ENCODE results near the gene HS1BP3. TPM values are rescaled to one million over a fixed set of nuclear protein-coding genes. Genes with fewer than 3 reads are reported as not detected.

Gene HS1BP3
- total RNA-seq, 1 donor from 2014 or later: 33.6 TPM

GRCh38 chr2:20569464-20570223, 81.3 kb downstream of the HS1BP3 start:
- no peak overlapping the region for H3K4me3 Mint-ChIP-seq (ENCODE audit: unreplicated experiment)
- H3K27me3 Mint-ChIP-seq (ENCODE audit: unreplicated experiment): peaks cover 16% of the 10 kb centered on the region
- no peak for DNase-seq (ENCODE audit: low spot score)
- TF ChIP-seq, protein P1, sequence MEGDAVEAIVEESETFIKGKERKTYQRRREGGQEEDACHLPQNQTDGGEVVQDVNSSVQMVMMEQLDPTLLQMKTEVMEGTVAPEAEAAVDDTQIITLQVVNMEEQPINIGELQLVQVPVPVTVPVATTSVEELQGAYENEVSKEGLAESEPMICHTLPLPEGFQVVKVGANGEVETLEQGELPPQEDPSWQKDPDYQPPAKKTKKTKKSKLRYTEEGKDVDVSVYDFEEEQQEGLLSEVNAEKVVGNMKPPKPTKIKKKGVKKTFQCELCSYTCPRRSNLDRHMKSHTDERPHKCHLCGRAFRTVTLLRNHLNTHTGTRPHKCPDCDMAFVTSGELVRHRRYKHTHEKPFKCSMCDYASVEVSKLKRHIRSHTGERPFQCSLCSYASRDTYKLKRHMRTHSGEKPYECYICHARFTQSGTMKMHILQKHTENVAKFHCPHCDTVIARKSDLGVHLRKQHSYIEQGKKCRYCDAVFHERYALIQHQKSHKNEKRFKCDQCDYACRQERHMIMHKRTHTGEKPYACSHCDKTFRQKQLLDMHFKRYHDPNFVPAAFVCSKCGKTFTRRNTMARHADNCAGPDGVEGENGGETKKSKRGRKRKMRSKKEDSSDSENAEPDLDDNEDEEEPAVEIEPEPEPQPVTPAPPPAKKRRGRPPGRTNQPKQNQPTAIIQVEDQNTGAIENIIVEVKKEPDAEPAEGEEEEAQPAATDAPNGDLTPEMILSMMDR (IDR thresholded peaks at IDR 0.05; ENCODE audit: unreplicated experiment): no peak
- peaks cover 4% of the 10 kb centered on the region for H3K36me3 Mint-ChIP-seq (ENCODE audit: low read depth, unreplicated experiment)
- H3K27ac Mint-ChIP-seq (ENCODE audit: unreplicated experiment): peak overlapping the region; percentile 99
- H3K4me1 Mint-ChIP-seq (ENCODE audit: unreplicated experiment): peaks cover 72% of the 10 kb centered on the region
- H3K9me3 Mint-ChIP-seq (ENCODE audit: unreplicated experiment): no peaks in the 10 kb centered on the region

DNA sequence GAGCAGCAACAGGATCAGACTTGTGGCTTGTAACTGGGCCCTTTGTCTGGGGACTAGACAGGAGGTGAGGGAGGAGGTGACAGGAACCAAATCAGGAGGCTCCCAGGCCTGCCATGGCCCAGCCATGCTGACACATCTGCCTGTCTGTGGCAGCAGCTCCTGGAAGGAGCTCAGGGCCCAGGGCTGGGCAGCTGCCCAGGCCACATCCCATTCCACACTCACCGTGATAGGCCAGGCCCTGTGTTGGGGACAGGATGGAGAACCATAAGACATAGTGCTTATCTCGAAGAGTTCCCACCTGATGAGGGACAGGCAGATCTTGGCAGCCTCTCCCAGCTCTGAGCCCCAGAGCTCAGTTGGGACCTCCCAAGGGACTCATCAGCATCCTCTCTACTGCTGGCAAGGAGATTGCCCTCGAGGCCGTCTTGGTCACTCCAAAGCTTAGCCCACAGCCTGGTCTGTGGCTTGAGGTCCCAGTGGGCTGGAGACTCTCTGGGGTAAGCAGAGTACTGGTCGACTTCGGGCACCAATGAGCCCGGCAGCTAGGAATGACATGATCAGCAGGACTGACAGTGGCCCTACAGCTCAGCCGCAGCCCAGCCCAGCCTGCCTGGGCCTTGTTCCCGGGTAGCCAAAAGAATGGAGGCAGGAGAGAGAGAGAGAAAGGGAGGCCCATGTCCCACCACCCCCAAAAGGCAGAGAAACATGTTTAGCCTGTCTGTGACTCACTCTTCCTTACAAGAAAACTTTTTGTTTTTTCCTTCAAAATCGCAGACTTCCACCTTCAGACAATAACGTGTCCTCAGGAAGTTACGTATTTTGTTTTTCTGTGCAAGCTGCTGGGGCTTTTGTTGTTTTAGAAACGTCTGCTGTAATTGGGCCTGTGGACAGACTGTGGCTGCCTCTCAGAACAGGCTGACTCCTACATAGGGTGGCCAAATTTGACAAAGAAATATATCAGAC, 82.1 kb downstream of the HS1BP3 start:
- Mint-ChIP-seq H3K27ac (ENCODE audit: unreplicated experiment) (peak overlapping the region; percentile 99), H3K4me3 (ENCODE audit: unreplicated experiment) (no peak overlapping the region), H3K9me3 (ENCODE audit: unreplicated experiment) (no peaks in the 10 kb centered on the region), H3K4me1 (ENCODE audit: unreplicated experiment) (peaks cover 64% of the 10 kb centered on the region), H3K36me3 (ENCODE audit: low read depth, unreplicated experiment) (peaks cover 4% of the 10 kb centered on the region), H3K27me3 (ENCODE audit: unreplicated experiment) (peaks cover 17% of the 10 kb centered on the region)
- TF ChIP-seq, protein P1 (IDR thresholded peaks at IDR 0.05; ENCODE audit: unreplicated experiment): no peak
- DNase-seq (ENCODE audit: low spot score): no peak

- Mint-ChIP-seq H3K36me3 (ENCODE audit: low read depth, unreplicated experiment) (peaks cover 4% of the 10 kb centered on the region), H3K27ac (ENCODE audit: unreplicated experiment) (peak overlapping the region; percentile 99), H3K9me3 (ENCODE audit: unreplicated experiment) (no peaks in the 10 kb centered on the region), H3K27me3 (ENCODE audit: unreplicated experiment) (peaks cover 19% of the 10 kb centered on the region), H3K4me3 (ENCODE audit: unreplicated experiment) (no peak overlapping the region), H3K4me1 (ENCODE audit: unreplicated experiment) (peaks cover 58% of the 10 kb centered on the region)
- no peak for DNase-seq (ENCODE audit: low spot score)
- TF ChIP-seq, protein P1 (IDR thresholded peaks at IDR 0.05; ENCODE audit: unreplicated experiment): no peak
Observed at GRCh38 chr2:20567926-20568179, 83.0 kb downstream of the HS1BP3 start.

Other genes with a start within 250 kb of the HS1BP3 start
- gene RHOB, start 204.0 kb downstream of the HS1BP3 start, total RNA-seq (ENCODE audit: unreplicated experiment): 292 TPM
- 11.2 TPM for gene GDF7, start 16.0 kb upstream of the HS1BP3 start, total RNA-seq (ENCODE audit: unreplicated experiment)
- 21.9 TPM for gene LDAH, start 172.0 kb upstream of the HS1BP3 start, total RNA-seq (ENCODE audit: unreplicated experiment)

Data from endothelial cell (in vitro differentiated cells).